ENCODE results near the gene CCDC88A. TPM values are rescaled to one million over a fixed set of nuclear protein-coding genes. Genes with fewer than 3 reads are reported as not detected.

CCDC88A gene
- total RNA-seq, 1 experiment from 2014 or later, result 21.6 TPM

GRCh38 chr2:55338268-55338667 is 81.4 kb downstream of the CCDC88A start:
- Histone ChIP-seq H3K79me2 (ENCODE audit: low read length) (no peaks in the 10 kb centered on the region), H4K20me1 (ENCODE audit: low read length) (no peaks in the 10 kb centered on the region), H3K4me1 (ENCODE audit: insufficient read depth, low read length) (no peaks in the 10 kb centered on the region), H3K9ac (ENCODE audit: low read length) (no peak overlapping the region), H3K36me3 (ENCODE audit: low read depth, low read length) (0 out of 2 replicates have a peak, but pooled peaks cover 3% of the 10 kb centered on the region), H2AFZ (ENCODE audit: low read length) (no peak overlapping the region), H3K27me3 (ENCODE audit: low read length) (no peaks in the 10 kb centered on the region), H3K9me2 (replicated peaks; ENCODE audit: low read length) (no peaks in the 10 kb centered on the region), H3K4me2 (ENCODE audit: low read length) (no peak overlapping the region), H3K4me3 (ENCODE audit: low read length) (no peak overlapping the region), H3K9me3 (ENCODE audit: low read length) (no peaks in the 10 kb centered on the region), H3F3A (ENCODE audit: low read length, unreplicated experiment) (no peaks in the 10 kb centered on the region), H3K27ac (ENCODE audit: low read length) (no peak overlapping the region)
- ChIA-PET POLR2A (ENCODE audit: unreplicated experiment) (no interaction called here), CTCF (no interaction called here)
- BruUV-seq (replicated peaks), result no TSS peak
- TF ChIP-seq CTCF (conservative IDR thresholded peaks at IDR 0.05; ENCODE audit: low read depth, low read length) (no peak), EZH2phosphoT487 (IDR thresholded peaks at IDR 0.05; ENCODE audit: borderline replicate concordance, low read length) (no peak), EZH2 (IDR thresholded peaks at IDR 0.05; ENCODE audit: low read length, unreplicated experiment) (no peak)
- ATAC-seq (no peak), DNase-seq (no peak)
- intact Hi-C loops (cut with micrococcal nuclease), result no loop called here

- Histone ChIP-seq H3F3A (ENCODE audit: low read length, unreplicated experiment) (no peaks in the 10 kb centered on the region), H2AFZ (ENCODE audit: low read length) (no peak overlapping the region), H3K9me3 (ENCODE audit: low read length) (no peaks in the 10 kb centered on the region), H3K9ac (ENCODE audit: low read length) (no peak overlapping the region), H3K4me3 (ENCODE audit: low read length) (no peak overlapping the region), H3K79me2 (ENCODE audit: low read length) (no peaks in the 10 kb centered on the region), H3K36me3 (ENCODE audit: low read depth, low read length) (0 out of 2 replicates have a peak, but pooled peaks cover 3% of the 10 kb centered on the region), H4K20me1 (ENCODE audit: low read length) (no peaks in the 10 kb centered on the region), H3K27ac (ENCODE audit: low read length) (no peak overlapping the region), H3K9me2 (replicated peaks; ENCODE audit: low read length) (no peaks in the 10 kb centered on the region), H3K27me3 (ENCODE audit: low read length) (no peaks in the 10 kb centered on the region), H3K4me1 (ENCODE audit: insufficient read depth, low read length) (no peaks in the 10 kb centered on the region), H3K4me2 (ENCODE audit: low read length) (no peak overlapping the region)
- ChIA-PET POLR2A (ENCODE audit: unreplicated experiment) (no interaction called here), CTCF (no interaction called here)
- no peak for DNase-seq
- ATAC-seq, result no peak
- no peak for TF ChIP-seq EZH2 (IDR thresholded peaks at IDR 0.05; ENCODE audit: low read length, unreplicated experiment)
- TF ChIP-seq EZH2phosphoT487 (IDR thresholded peaks at IDR 0.05; ENCODE audit: borderline replicate concordance, low read length), result no peak
- no peak for TF ChIP-seq CTCF (conservative IDR thresholded peaks at IDR 0.05; ENCODE audit: low read depth, low read length)
- intact Hi-C loops (cut with micrococcal nuclease), result no loop called here
- no TSS peak for BruUV-seq (replicated peaks)
Measured at GRCh38 chr2:55334728-55335127, 84.9 kb downstream of the CCDC88A start.

GRCh38 chr2:55330541-55331297 is 88.9 kb downstream of the CCDC88A start:
- H3F3A ChIP-seq (ENCODE audit: low read length, unreplicated experiment), result no peaks in the 10 kb centered on the region
- intact Hi-C loops (cut with micrococcal nuclease), result no loop called here
- no peaks in the 10 kb centered on the region for H3K27me3 ChIP-seq (ENCODE audit: low read length)
- no peak overlapping the region for H3K27ac ChIP-seq (ENCODE audit: low read length)
- no peaks in the 10 kb centered on the region for H3K9me2 ChIP-seq (replicated peaks; ENCODE audit: low read length)
- CTCF ChIA-PET, result no interaction called here
- no peak overlapping the region for H3K4me3 ChIP-seq (ENCODE audit: low read length)
- no peak overlapping the region for H2AFZ ChIP-seq (ENCODE audit: low read length)
- DNase-seq, result no peak
- H3K4me1 ChIP-seq (ENCODE audit: insufficient read depth, low read length), result no peaks in the 10 kb centered on the region
- H3K36me3 ChIP-seq (ENCODE audit: low read depth, low read length), result 0 out of 2 replicates have a peak, but pooled peaks cover 3% of the 10 kb centered on the region
- no peaks in the 10 kb centered on the region for H3K79me2 ChIP-seq (ENCODE audit: low read length)
- ATAC-seq, result no peak
- BruUV-seq (replicated peaks), result no TSS peak
- H3K4me2 ChIP-seq (ENCODE audit: low read length), result no peak overlapping the region
- no peak overlapping the region for H3K9ac ChIP-seq (ENCODE audit: low read length)
- no peak for TF ChIP-seq EZH2 (IDR thresholded peaks at IDR 0.05; ENCODE audit: low read length, unreplicated experiment)
- no peak for TF ChIP-seq EZH2phosphoT487 (IDR thresholded peaks at IDR 0.05; ENCODE audit: borderline replicate concordance, low read length)
- TF ChIP-seq CTCF (conservative IDR thresholded peaks at IDR 0.05; ENCODE audit: low read depth, low read length), result no peak
- H3K9me3 ChIP-seq (ENCODE audit: low read length), result no peaks in the 10 kb centered on the region
- POLR2A ChIA-PET (ENCODE audit: unreplicated experiment), result no interaction called here
- no peaks in the 10 kb centered on the region for H4K20me1 ChIP-seq (ENCODE audit: low read length)
